Adrenal gland (tissue), 12 donors: ENCODE results near the gene CXorf49B. TPM values are rescaled to one million over a fixed set of nuclear protein-coding genes. Genes with fewer than 3 reads are reported as not detected.
"Not testable (repeated sequence)": the region's sequence is repeated elsewhere in the genome, so short reads cannot be mapped to it uniquely, and the experiment has no call there.

Source experiments
- DNase-seq, 7 donors: peaks; one replicate each; pipeline ENCODE4 v3.0.0-alpha.2; 2019 to 2020
- H3K27ac ChIP-seq, 5 donors: fragments of 200-600 bp; sonication (generic) in 4 of 5; 1 replicate in 3 of 5; 2 replicates in 2 of 5; pipeline versions ENCODE4 v1.5.1 to v1.8.0; 2016 to 2020; ENCODE audit warnings: mild to moderate bottlenecking in 1 of 5
- H3K27me3 ChIP-seq: fragments of 200-600 bp; 2 replicates; pipeline ENCODE4 v1.8.0; 2021
- H3K36me3 ChIP-seq, 2 donors: fragments of 200-600 bp; replicated peaks in 1 of 2; 1 replicate in 1 of 2; 2 replicates in 1 of 2; pipeline versions ENCODE4 v1.5.1 to v1.8.0; 2018 to 2022
- H3K4me1 ChIP-seq, 2 donors: fragments of 200-600 bp; replicated peaks in 1 of 2; 1 replicate in 1 of 2; 2 replicates in 1 of 2; pipeline versions ENCODE4 v1.5.1 to v1.8.0; 2018 to 2021
- H3K4me3 ChIP-seq, 4 donors: fragments of 200-600 bp; sonication (generic) in 3 of 4; one replicate each; pipeline ENCODE4 v1.5.1; 2016 to 2018
- H3K9me3 ChIP-seq, 3 donors: fragments of 200-600 bp; sonication (generic) in 1 of 3; replicated peaks in 1 of 3; 1 replicate in 2 of 3; 2 replicates in 1 of 3; pipeline versions ENCODE4 v1.5.1 to v1.8.0; 2016 to 2021
- POLR2A ChIP-seq, 2 donors: fragments of 450-650 bp; IDR thresholded peaks; one replicate each; pipeline ENCODE4 v1.6.1; 2017; ENCODE audit warnings: antibody characterized with exemption in 2 of 2, mild to moderate bottlenecking in 2 of 2, moderate library complexity in 1 of 2
- WGBS, 4 donors: extraction: QIAGEN DNeasy Blood & Tissue Kit in 2 of 4; methylation state at CpG; one replicate each; pipeline versions ENCODE4 v1.1.5 to v1.1.7; 2013 to 2017; 5-methylcytosine and 5-hydroxymethylcytosine counted together
- intact Hi-C, 2 donors: fragments of 100-400 bp; cut with DNase I; formaldehyde crosslinking; loops; one replicate each; pipeline versions ENCODE4 v1.14.1 to v1.15.0; 2022 to 2023
- polyA plus RNA-seq, 3 donors: library from polyadenylated mRNA; stranded (reverse); fragments of 200-250 nt in 2 of 3; fragments of 350-450 nt in 1 of 3; fragmentation: Illumina TruSeq in 1 of 3; extraction: RNeasy Lipid Tissue Mini Kit (QIAGEN cat#74804) in 1 of 3; gene quantifications; one replicate each; pipeline ENCODE4 v1.2.3, GENCODE V29; 2013 to 2014
- total RNA-seq, 9 donors: library from RNA; depleted of rRNA in 4 of 9; stranded (reverse); fragments of >200 nt in 4 of 9; fragments of 120-200 nt in 1 of 9; fragmentation: NEBNext Ultra II Directional in 1 of 9; extraction: Animal tissue kit (Norgen Biotek cat#: 25700) in 1 of 9; gene quantifications; one replicate each; pipeline versions ENCODE4 v1.1.0 to v1.2.4, GENCODE V29; 2013 to 2023
- TF ChIP-seq, protein P1 (sequence below), 6 experiments: fragments of 450-650 bp in 4 of 6; fragments of 200-600 bp in 2 of 6; sonication (generic) in 1 of 6; IDR thresholded peaks; 1 replicate in 5 of 6; 2 replicates in 1 of 6; pipeline versions ENCODE4 v1.5.1 to v1.8.0; 2016 to 2021; ENCODE audit warnings: antibody characterized with exemption in 6 of 6, mild to moderate bottlenecking in 2 of 6, moderate library complexity in 1 of 6
- donor health status: healthy with polysubstance abuse.
- donor health status: Bipolar disorder and iron deficiency.
- donor health status: DM: yes; HTN: yes; CAD: no.
- donor health status: DM: no; HTN: no; CAD: no.
- donor health status: DM: no; HTN: no; CAD: no.
- donor health status: DM: yes; HTN: yes; CAD: no.

The CXorf49B gene
- total and polyA plus RNA-seq, 12 donors: not detected

DNA sequence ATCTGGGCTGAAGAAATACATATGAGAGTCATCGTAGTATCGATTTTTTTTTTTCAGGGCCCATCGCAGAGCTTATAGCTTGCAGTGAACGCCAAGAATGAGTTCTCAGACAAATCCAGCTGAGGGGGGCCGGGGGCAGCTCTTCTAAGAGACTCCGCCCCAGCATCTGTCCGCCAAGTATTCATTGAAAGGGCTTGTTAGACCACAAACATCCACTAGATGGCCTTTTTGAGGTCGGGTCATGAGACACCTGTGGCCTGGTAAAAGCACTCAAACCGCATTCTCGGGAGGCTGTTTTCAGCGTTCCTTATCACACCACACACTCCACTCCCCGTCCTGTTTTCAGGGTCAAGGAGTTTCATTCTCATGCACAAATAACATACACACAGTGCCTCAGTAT, 15.2 kb downstream of the CXorf49B start:
- no CpG with 5 or more reads among the region's 12 CpGs for WGBS, 4 donors

GRCh38 chrX:71782225-71782949, 19.2 kb downstream of the CXorf49B start:
- H3K27me3 ChIP-seq, H3K36me3 ChIP-seq, DNase-seq, H3K4me3 ChIP-seq, H3K4me1 ChIP-seq, H3K27ac ChIP-seq, intact Hi-C loops, H3K9me3 ChIP-seq: not testable (repeated sequence)
- WGBS, 4 donors: no CpG with 5 or more reads among the region's 10 CpGs

More for the DNA sequence above, 15.2 kb downstream of the CXorf49B start:
- H3K4me1 ChIP-seq, intact Hi-C loops, H3K9me3 ChIP-seq, H3K27me3 ChIP-seq, H3K27ac ChIP-seq, H3K4me3 ChIP-seq, H3K36me3 ChIP-seq, DNase-seq: not testable (repeated sequence)

GRCh38 chrX:71782950-71783299, 19.8 kb downstream of the CXorf49B start:
- H3K27ac ChIP-seq, DNase-seq, H3K27me3 ChIP-seq, H3K4me1 ChIP-seq, intact Hi-C loops, H3K9me3 ChIP-seq, H3K36me3 ChIP-seq, H3K4me3 ChIP-seq: not testable (repeated sequence)
- no CpG with 5 or more reads among the region's 7 CpGs for WGBS, 4 donors

- WGBS, 4 donors: no CpG with 5 or more reads among the region's 20 CpGs
- H3K9me3 ChIP-seq, H3K36me3 ChIP-seq, H3K4me3 ChIP-seq, DNase-seq, H3K4me1 ChIP-seq, H3K27me3 ChIP-seq, intact Hi-C loops, H3K27ac ChIP-seq: not testable (repeated sequence)
Observed at GRCh38 chrX:71783569-71784347, 20.6 kb downstream of the CXorf49B start.

- DNase-seq, H3K4me3 ChIP-seq, H3K27ac ChIP-seq, H3K27me3 ChIP-seq, H3K36me3 ChIP-seq, H3K4me1 ChIP-seq, H3K9me3 ChIP-seq, intact Hi-C loops: not testable (repeated sequence)
- no CpG with 5 or more reads among the region's 15 CpGs for WGBS, 4 donors
Observed at GRCh38 chrX:71784348-71784983, 21.3 kb downstream of the CXorf49B start.

GRCh38 chrX:71806450-71806849, 43.3 kb downstream of the CXorf49B start:
- H3K4me1 ChIP-seq, H3K27me3 ChIP-seq, intact Hi-C loops, DNase-seq, H3K4me3 ChIP-seq, H3K27ac ChIP-seq, H3K9me3 ChIP-seq, H3K36me3 ChIP-seq: not testable (repeated sequence)
- WGBS, 4 donors: 75 to 89% (median 83%) methylated on average over 5 of the region's 5 CpGs

DNA sequence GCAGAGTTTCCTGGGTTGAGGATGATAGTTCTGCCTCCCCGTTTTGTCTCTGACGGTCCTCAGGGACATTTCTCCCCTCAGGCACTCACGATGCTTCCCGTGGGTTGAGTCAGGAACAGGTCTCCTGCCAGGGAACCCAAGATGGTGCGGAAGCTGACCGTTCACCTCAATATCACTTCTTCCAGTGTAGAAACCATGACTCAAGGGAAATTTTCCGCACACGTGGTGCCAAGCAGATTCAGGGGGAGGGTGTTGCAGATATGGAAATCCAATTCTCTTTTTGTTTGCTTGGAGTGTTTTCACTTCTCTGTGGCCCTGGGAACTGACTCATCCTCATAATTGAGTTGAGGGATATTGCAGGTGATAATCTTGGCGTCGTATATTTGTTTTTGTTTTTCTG, 46.7 kb downstream of the CXorf49B start:
- H3K4me1 ChIP-seq: no peaks in the 10 kb centered on the region
- no peak overlapping the region for H3K27ac ChIP-seq
- no peak overlapping the region for H3K4me3 ChIP-seq
- intact Hi-C loops: no loop called here
- no peaks in the 10 kb centered on the region for H3K36me3 ChIP-seq
- 45 to 64% (median 58%) methylated on average over 3 to 10 of the region's 10 CpGs for WGBS, 4 donors
- DNase-seq: no peak
- peaks cover 13% of the 10 kb centered on the region for H3K27me3 ChIP-seq
- no peaks in the 10 kb centered on the region for H3K9me3 ChIP-seq
- no peak for TF ChIP-seq POLR2A (IDR thresholded peaks at IDR 0.05)
- TF ChIP-seq, protein P1, sequence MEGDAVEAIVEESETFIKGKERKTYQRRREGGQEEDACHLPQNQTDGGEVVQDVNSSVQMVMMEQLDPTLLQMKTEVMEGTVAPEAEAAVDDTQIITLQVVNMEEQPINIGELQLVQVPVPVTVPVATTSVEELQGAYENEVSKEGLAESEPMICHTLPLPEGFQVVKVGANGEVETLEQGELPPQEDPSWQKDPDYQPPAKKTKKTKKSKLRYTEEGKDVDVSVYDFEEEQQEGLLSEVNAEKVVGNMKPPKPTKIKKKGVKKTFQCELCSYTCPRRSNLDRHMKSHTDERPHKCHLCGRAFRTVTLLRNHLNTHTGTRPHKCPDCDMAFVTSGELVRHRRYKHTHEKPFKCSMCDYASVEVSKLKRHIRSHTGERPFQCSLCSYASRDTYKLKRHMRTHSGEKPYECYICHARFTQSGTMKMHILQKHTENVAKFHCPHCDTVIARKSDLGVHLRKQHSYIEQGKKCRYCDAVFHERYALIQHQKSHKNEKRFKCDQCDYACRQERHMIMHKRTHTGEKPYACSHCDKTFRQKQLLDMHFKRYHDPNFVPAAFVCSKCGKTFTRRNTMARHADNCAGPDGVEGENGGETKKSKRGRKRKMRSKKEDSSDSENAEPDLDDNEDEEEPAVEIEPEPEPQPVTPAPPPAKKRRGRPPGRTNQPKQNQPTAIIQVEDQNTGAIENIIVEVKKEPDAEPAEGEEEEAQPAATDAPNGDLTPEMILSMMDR (IDR thresholded peaks at IDR 0.05): no peak
